Fibroblast of upper back skin (primary cell): Measurements from ENCODE around the gene ARL17B.
"Not testable (repeated sequence)": the region's sequence is repeated elsewhere in the genome, so short reads cannot be mapped to it uniquely, and the experiment has no call there.

Experiments
- DNase-seq: peaks from one replicate; pipeline ENCODE4 v3.0.0-alpha.2; 2013

Gene ARL17B

GRCh38 chr17:46287587-46287986, 74.0 kb downstream of the ARL17B start:
- DNase-seq = not testable (repeated sequence)

- DNase-seq = peak; percentile 79
Observed at GRCh38 chr17:46286764-46287221, 74.8 kb downstream of the ARL17B start.

- not testable (repeated sequence) for DNase-seq
Observed at GRCh38 chr17:46285500-46285899, 76.1 kb downstream of the ARL17B start.

GRCh38 chr17:46284467-46284866, 77.1 kb downstream of the ARL17B start:
- peak; percentile 35 for DNase-seq

GRCh38 chr17:46282635-46283034, 78.9 kb downstream of the ARL17B start:
- DNase-seq = not testable (repeated sequence)

- not testable (repeated sequence) for DNase-seq
Observed at GRCh38 chr17:46281336-46281735, 80.2 kb downstream of the ARL17B start.

- DNase-seq = not testable (repeated sequence)
Observed at GRCh38 chr17:46276728-46277479, 84.7 kb downstream of the ARL17B start.

- DNase-seq = no peak
Observed at GRCh38 chr17:46274238-46274637, 87.3 kb downstream of the ARL17B start.

GRCh38 chr17:46273541-46274236, 87.9 kb downstream of the ARL17B start:
- DNase-seq = no peak

GRCh38 chr17:46270032-46270431, 91.5 kb downstream of the ARL17B start:
- DNase-seq = no peak

- peak; percentile 80 for DNase-seq
Observed at GRCh38 chr17:46266656-46267544, 94.7 kb downstream of the ARL17B start.

- peak; percentile 66 for DNase-seq
Observed at GRCh38 chr17:46266063-46266655, 95.4 kb downstream of the ARL17B start.

GRCh38 chr17:46264456-46265198, 96.9 kb downstream of the ARL17B start:
- peak; percentile 93 for DNase-seq

GRCh38 chr17:46262271-46262670, 99.3 kb downstream of the ARL17B start:
- no peak for DNase-seq

GRCh38 chr17:46259845-46260661, 101.5 kb downstream of the ARL17B start:
- DNase-seq = not testable (repeated sequence)

GRCh38 chr17:46256369-46256768, 105.2 kb downstream of the ARL17B start:
- DNase-seq = not testable (repeated sequence)

GRCh38 chr17:46254215-46254614, 107.4 kb downstream of the ARL17B start:
- not testable (repeated sequence) for DNase-seq

- peak; percentile 58 for DNase-seq
Observed at GRCh38 chr17:46253722-46254121, 107.8 kb downstream of the ARL17B start.

GRCh38 chr17:46252804-46253203, 108.8 kb downstream of the ARL17B start:
- not testable (repeated sequence) for DNase-seq

- not testable (repeated sequence) for DNase-seq
Observed at GRCh38 chr17:46249153-46249552, 112.4 kb downstream of the ARL17B start.
